HCT116 (cell line): ENCODE results near the gene ABCC2.

ENCODE experiments used
- CEBPB ChIP-seq: IDR thresholded peaks from 2 replicates; pipeline ENCODE4 v1.6.1; 2012; ENCODE audit warnings: low read depth
- CTCF ChIP-seq, 3 experiments: fragments of 200-600 bp in 1 of 3; sonication (generic) in 1 of 3; IDR thresholded peaks in 2 of 3; conservative IDR thresholded peaks in 1 of 3; 2 replicates each; pipeline ENCODE4 v1.5.1; 2012 to 2017; ENCODE audit warnings: low read depth in 2 of 3, low read length in 2 of 3, antibody characterized with exemption in 1 of 3, borderline replicate concordance in 1 of 3, control low read depth in 1 of 3, mild to moderate bottlenecking in 1 of 3, mixed read lengths in 1 of 3, mixed run types in 1 of 3, moderate library complexity in 1 of 3; ENCODE audit not compliant: insufficient read depth in 1 of 3
- EGR1 ChIP-seq: IDR thresholded peaks from 2 replicates; pipeline ENCODE4 v1.6.1; 2012; ENCODE audit warnings: low read depth
- EZH2phosphoT487 ChIP-seq: fragments of 200-600 bp; IDR thresholded peaks from 2 replicates; pipeline ENCODE4 v1.6.1; 2018; ENCODE audit warnings: antibody characterized with exemption, borderline replicate concordance
- MAX ChIP-seq: IDR thresholded peaks from 2 replicates; pipeline ENCODE4 v1.6.1; 2012
- POLR2A ChIP-seq: IDR thresholded peaks from 2 replicates; pipeline ENCODE4 v1.7.0; 2011; ENCODE audit warnings: borderline replicate concordance; ENCODE audit not compliant: insufficient read depth, insufficient read length; ENCODE audit errors: extremely low read depth
- POLR2AphosphoS5 ChIP-seq: IDR thresholded peaks from 2 replicates; pipeline ENCODE4 v1.6.1; 2011; ENCODE audit warnings: mild to moderate bottlenecking, low read depth, low read length, moderate library complexity
- RAD21 ChIP-seq: IDR thresholded peaks from 2 replicates; pipeline ENCODE4 v1.6.1; 2012; ENCODE audit warnings: low read depth, mild to moderate bottlenecking
- REST ChIP-seq: IDR thresholded peaks from 2 replicates; pipeline ENCODE4 v1.6.1; 2012; ENCODE audit warnings: low read depth
- SIN3A ChIP-seq: IDR thresholded peaks from 2 replicates; pipeline ENCODE4 v1.6.1; 2012; ENCODE audit warnings: low read depth
- ZNF274 ChIP-seq: fragments of 200-500 bp; sonication (Bioruptor generic); IDR thresholded peaks from 2 replicates; pipeline ENCODE4 v1.6.1; 2014; ENCODE audit warnings: mild to moderate bottlenecking, low read depth, low read length, inconsistent platforms

GRCh38 chr10:99796928-99797327, 14.5 kb downstream of the ABCC2 start:
- no peak for TF ChIP-seq POLR2A
- TF ChIP-seq CTCF (IDR thresholded peaks at IDR 0.05 in 2 of 3, conservative IDR thresholded peaks at IDR 0.05 in 1 of 3; ENCODE audit: borderline replicate concordance in 1 of 3, insufficient read depth in 1 of 3, low read depth in 2 of 3, low read length in 2 of 3) = no peak
- no peak for TF ChIP-seq EZH2phosphoT487
- TF ChIP-seq EGR1 = no peak
- no peak for TF ChIP-seq REST
- TF ChIP-seq ZNF274 = no peak
- no peak for TF ChIP-seq POLR2AphosphoS5
- TF ChIP-seq CEBPB = no peak
- no peak for TF ChIP-seq MAX
- TF ChIP-seq SIN3A = no peak
- no peak for TF ChIP-seq RAD21
